ENCODE measurements around the gene SPSB2. TPM values are rescaled to one million over a fixed set of nuclear protein-coding genes. Genes with fewer than 3 reads are reported as not detected.

The SPSB2 gene
- total and polyA plus RNA-seq, 2 experiments from 2014 or later: 8.2 to 13.1 TPM

DNA sequence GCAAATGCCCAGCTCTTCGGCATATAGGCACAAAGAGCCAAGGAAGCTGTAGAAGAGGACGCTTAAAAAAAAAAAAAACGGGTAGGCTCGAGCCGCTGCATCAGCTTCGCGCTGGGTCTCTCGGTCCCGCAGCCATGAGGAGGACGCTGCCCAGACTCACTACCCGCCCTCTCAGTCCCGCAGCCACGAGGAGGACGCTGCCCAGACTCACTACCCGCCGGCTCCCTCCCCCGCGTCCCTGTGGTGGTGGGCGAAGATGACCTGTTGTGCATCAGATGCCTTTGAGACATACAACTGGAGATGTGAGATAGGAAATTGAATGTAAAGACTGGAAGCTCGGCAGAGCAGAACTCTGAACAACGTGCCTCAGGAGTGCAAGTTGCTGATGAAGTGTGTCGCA is 11.4 kb upstream of the SPSB2 start:
- no peaks in the 10 kb centered on the region for H4K20me1 ChIP-seq (replicated peaks; ENCODE audit: insufficient read depth)
- no peak overlapping the region; the same call in 2 of the 3 replicates for H3K4me3 Mint-ChIP-seq

More for the DNA sequence above, 11.4 kb upstream of the SPSB2 start:
- Mint-ChIP-seq H3K27ac (peak overlapping the region; percentile 28; the same call in 1 of the 2 replicates), H3K27me3 (ENCODE audit: insufficient read depth, low read depth, poor library complexity) (peaks cover 15% of the 10 kb centered on the region), H3K36me3 (ENCODE audit: low read depth) (0 out of 3 replicates have a peak, but pooled peaks cover 4% of the 10 kb centered on the region), H3K9me3 (no peaks in the 10 kb centered on the region), H3K4me1 (peaks cover 24% of the 10 kb centered on the region)
- Histone ChIP-seq H3K79me2 (replicated peaks; ENCODE audit: insufficient read depth) (no peaks in the 10 kb centered on the region), H2AFZ (peak overlapping the region; percentile 32; the same call in 1 of the 2 replicates), H3K9me2 (ENCODE audit: insufficient read depth) (no peaks in the 10 kb centered on the region), H3K4me2 (peak overlapping the region; percentile 29; the same call in 1 of the 2 replicates), H3K27ac (ENCODE audit: low read depth) (peak overlapping the region; percentile 98), H3F3A (replicated peaks; ENCODE audit: low read depth) (peaks cover 22% of the 10 kb centered on the region), H3K27me3 (ENCODE audit: insufficient read depth) (no peaks in the 10 kb centered on the region), H3K36me3 (ENCODE audit: insufficient read depth) (no peaks in the 10 kb centered on the region), H3K4me1 (ENCODE audit: insufficient read depth) (peaks cover 39% of the 10 kb centered on the region), H3K4me3 (no peak overlapping the region)
- TF ChIP-seq, protein P1, sequence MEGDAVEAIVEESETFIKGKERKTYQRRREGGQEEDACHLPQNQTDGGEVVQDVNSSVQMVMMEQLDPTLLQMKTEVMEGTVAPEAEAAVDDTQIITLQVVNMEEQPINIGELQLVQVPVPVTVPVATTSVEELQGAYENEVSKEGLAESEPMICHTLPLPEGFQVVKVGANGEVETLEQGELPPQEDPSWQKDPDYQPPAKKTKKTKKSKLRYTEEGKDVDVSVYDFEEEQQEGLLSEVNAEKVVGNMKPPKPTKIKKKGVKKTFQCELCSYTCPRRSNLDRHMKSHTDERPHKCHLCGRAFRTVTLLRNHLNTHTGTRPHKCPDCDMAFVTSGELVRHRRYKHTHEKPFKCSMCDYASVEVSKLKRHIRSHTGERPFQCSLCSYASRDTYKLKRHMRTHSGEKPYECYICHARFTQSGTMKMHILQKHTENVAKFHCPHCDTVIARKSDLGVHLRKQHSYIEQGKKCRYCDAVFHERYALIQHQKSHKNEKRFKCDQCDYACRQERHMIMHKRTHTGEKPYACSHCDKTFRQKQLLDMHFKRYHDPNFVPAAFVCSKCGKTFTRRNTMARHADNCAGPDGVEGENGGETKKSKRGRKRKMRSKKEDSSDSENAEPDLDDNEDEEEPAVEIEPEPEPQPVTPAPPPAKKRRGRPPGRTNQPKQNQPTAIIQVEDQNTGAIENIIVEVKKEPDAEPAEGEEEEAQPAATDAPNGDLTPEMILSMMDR (conservative IDR thresholded peaks at IDR 0.05; ENCODE audit: low read depth in 2 of 2): no peak
- no peak for TF ChIP-seq ZNF114 (CRISPR knock-in tag; IDR thresholded peaks at IDR 0.05)
- no peak for TF ChIP-seq EZH2phosphoT487 (IDR thresholded peaks at IDR 0.05; ENCODE audit: unreplicated experiment)
- no peak for TF ChIP-seq EZH2 (IDR thresholded peaks at IDR 0.05; ENCODE audit: low read depth, unreplicated experiment)
- TF ChIP-seq, protein P2, sequence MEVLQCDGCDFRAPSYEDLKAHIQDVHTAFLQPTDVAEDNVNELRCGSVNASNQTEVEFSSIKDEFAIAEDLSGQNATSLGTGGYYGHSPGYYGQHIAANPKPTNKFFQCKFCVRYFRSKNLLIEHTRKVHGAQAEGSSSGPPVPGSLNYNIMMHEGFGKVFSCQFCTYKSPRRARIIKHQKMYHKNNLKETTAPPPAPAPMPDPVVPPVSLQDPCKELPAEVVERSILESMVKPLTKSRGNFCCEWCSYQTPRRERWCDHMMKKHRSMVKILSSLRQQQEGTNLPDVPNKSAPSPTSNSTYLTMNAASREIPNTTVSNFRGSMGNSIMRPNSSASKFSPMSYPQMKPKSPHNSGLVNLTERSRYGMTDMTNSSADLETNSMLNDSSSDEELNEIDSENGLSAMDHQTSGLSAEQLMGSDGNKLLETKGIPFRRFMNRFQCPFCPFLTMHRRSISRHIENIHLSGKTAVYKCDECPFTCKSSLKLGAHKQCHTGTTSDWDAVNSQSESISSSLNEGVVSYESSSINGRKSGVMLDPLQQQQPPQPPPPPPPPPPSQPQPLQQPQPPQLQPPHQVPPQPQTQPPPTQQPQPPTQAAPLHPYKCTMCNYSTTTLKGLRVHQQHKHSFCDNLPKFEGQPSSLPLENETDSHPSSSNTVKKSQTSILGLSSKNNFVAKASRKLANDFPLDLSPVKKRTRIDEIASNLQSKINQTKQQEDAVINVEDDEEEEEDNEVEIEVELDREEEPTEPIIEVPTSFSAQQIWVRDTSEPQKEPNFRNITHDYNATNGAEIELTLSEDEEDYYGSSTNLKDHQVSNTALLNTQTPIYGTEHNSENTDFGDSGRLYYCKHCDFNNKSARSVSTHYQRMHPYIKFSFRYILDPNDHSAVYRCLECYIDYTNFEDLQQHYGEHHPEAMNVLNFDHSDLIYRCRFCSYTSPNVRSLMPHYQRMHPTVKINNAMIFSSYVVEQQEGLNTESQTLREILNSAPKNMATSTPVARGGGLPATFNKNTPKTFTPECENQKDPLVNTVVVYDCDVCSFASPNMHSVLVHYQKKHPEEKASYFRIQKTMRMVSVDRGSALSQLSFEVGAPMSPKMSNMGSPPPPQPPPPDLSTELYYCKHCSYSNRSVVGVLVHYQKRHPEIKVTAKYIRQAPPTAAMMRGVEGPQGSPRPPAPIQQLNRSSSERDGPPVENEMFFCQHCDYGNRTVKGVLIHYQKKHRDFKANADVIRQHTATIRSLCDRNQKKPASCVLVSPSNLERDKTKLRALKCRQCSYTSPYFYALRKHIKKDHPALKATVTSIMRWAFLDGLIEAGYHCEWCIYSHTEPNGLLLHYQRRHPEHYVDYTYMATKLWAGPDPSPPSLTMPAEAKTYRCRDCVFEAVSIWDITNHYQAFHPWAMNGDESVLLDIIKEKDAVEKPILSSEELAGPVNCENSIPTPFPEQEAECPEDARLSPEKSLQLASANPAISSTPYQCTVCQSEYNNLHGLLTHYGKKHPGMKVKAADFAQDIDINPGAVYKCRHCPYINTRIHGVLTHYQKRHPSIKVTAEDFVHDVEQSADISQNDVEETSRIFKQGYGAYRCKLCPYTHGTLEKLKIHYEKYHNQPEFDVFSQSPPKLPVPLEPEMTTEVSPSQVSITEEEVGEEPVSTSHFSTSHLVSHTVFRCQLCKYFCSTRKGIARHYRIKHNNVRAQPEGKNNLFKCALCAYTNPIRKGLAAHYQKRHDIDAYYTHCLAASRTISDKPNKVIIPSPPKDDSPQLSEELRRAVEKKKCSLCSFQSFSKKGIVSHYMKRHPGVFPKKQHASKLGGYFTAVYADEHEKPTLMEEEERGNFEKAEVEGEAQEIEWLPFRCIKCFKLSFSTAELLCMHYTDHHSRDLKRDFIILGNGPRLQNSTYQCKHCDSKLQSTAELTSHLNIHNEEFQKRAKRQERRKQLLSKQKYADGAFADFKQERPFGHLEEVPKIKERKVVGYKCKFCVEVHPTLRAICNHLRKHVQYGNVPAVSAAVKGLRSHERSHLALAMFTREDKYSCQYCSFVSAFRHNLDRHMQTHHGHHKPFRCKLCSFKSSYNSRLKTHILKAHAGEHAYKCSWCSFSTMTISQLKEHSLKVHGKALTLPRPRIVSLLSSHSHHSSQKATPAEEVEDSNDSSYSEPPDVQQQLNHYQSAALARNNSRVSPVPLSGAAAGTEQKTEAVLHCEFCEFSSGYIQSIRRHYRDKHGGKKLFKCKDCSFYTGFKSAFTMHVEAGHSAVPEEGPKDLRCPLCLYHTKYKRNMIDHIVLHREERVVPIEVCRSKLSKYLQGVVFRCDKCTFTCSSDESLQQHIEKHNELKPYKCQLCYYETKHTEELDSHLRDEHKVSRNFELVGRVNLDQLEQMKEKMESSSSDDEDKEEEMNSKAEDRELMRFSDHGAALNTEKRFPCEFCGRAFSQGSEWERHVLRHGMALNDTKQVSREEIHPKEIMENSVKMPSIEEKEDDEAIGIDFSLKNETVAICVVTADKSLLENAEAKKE (CRISPR knock-in tag; IDR thresholded peaks at IDR 0.05): no peak
- no peak for TF ChIP-seq NANOG (IDR thresholded peaks at IDR 0.05; ENCODE audit: borderline replicate concordance)
- no peak for TF ChIP-seq ETS1 (IDR thresholded peaks at IDR 0.05)
- TF ChIP-seq, protein P3, sequence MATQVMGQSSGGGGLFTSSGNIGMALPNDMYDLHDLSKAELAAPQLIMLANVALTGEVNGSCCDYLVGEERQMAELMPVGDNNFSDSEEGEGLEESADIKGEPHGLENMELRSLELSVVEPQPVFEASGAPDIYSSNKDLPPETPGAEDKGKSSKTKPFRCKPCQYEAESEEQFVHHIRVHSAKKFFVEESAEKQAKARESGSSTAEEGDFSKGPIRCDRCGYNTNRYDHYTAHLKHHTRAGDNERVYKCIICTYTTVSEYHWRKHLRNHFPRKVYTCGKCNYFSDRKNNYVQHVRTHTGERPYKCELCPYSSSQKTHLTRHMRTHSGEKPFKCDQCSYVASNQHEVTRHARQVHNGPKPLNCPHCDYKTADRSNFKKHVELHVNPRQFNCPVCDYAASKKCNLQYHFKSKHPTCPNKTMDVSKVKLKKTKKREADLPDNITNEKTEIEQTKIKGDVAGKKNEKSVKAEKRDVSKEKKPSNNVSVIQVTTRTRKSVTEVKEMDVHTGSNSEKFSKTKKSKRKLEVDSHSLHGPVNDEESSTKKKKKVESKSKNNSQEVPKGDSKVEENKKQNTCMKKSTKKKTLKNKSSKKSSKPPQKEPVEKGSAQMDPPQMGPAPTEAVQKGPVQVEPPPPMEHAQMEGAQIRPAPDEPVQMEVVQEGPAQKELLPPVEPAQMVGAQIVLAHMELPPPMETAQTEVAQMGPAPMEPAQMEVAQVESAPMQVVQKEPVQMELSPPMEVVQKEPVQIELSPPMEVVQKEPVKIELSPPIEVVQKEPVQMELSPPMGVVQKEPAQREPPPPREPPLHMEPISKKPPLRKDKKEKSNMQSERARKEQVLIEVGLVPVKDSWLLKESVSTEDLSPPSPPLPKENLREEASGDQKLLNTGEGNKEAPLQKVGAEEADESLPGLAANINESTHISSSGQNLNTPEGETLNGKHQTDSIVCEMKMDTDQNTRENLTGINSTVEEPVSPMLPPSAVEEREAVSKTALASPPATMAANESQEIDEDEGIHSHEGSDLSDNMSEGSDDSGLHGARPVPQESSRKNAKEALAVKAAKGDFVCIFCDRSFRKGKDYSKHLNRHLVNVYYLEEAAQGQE (IDR thresholded peaks at IDR 0.05; ENCODE audit: unreplicated experiment): no peak
- no peak for TF ChIP-seq POLR2AphosphoS5 (IDR thresholded peaks at IDR 0.05; ENCODE audit: low read depth)
- TF ChIP-seq STAT1 (IDR thresholded peaks at IDR 0.05; ENCODE audit: unreplicated experiment): no peak
- no peak for TF ChIP-seq JUNB (IDR thresholded peaks at IDR 0.05; ENCODE audit: unreplicated experiment)
- no peak for TF ChIP-seq ZNF331 (CRISPR knock-in tag; IDR thresholded peaks at IDR 0.05; ENCODE audit: low read depth)
- ATAC-seq (peak; percentile 48), DNase-seq (ENCODE audit: low spot score) (peak; percentile 40)

Data from GM23338 (cell line).